NB4 (cell line): ENCODE measurements around the gene CFAP91.

Source experiments
- DNase-seq: peaks from one replicate; pipeline ENCODE4 v3.0.0; 2010; ENCODE audit warnings: low read depth
- H3K4me3 ChIP-seq: one replicate; pipeline ENCODE4 v1.5.1; 2011; ENCODE audit warnings: mild to moderate bottlenecking, low read depth, low read length, moderate library complexity
- MYC ChIP-seq: IDR thresholded peaks from 2 replicates; pipeline ENCODE4 v1.6.1; 2011; ENCODE audit warnings: low read depth, low read length
- POLR2A ChIP-seq: IDR thresholded peaks from 2 replicates; pipeline ENCODE4 v1.6.1; 2011; ENCODE audit warnings: mild to moderate bottlenecking; ENCODE audit not compliant: insufficient read length; ENCODE audit errors: extremely low read depth
- TF ChIP-seq, protein P1 (sequence below): IDR thresholded peaks from 2 replicates; pipeline ENCODE4 v1.6.1; 2011; ENCODE audit warnings: low read depth, low read length
- TF ChIP-seq, protein P2 (sequence below): IDR thresholded peaks from one replicate; pipeline ENCODE4 v1.5.1; 2012; ENCODE audit warnings: low read depth, low read length

The CFAP91 gene

DNA sequence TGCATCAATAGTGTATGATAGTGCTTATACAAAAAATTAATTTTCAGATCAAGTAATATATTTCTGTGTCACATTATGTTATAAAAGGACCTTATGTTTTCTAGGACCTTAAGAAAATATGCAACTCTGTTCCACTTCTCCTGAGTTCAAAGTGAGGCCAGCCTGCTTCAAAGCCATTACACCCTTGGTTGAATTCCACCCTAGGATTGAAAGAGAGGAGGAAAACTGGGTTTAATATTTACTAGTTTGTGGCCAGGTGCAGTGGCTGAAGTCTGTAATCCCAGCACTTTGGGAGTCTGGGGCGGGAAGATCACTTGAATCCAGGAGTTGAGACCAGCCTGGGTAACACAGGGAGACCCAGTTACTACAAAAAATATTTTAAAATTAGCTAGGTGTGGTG, 46.2 kb downstream of the CFAP91 start:
- no peak for DNase-seq

DNA sequence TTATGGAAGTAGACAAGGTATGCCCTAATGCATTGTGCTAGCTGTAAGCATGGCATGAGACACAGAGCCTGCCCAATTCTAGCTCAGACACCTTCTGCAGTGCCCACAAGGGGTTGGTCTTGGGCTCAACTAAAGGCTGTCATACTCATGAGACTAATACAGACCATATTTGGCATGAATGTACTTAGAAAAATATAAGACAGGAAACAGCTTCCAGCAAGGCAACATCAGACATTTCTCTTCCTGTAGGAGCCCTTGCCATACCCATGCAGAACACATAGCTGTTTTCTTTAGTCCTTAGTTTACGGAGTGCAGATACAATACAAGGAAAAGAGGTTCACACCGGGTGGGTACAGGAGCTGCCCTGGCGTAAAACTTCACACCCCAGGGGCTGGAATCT, 48.6 kb downstream of the CFAP91 start:
- no peak for DNase-seq
- no peak overlapping the region for H3K4me3 ChIP-seq
- TF ChIP-seq, protein P1, sequence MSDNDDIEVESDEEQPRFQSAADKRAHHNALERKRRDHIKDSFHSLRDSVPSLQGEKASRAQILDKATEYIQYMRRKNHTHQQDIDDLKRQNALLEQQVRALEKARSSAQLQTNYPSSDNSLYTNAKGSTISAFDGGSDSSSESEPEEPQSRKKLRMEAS = no peak
- TF ChIP-seq POLR2A = no peak

More for the DNA sequence above, 46.2 kb downstream of the CFAP91 start:
- no peak overlapping the region for H3K4me3 ChIP-seq
- TF ChIP-seq MYC = no peak
- no peak for TF ChIP-seq POLR2A
- TF ChIP-seq, protein P1 = no peak
- TF ChIP-seq, protein P2, sequence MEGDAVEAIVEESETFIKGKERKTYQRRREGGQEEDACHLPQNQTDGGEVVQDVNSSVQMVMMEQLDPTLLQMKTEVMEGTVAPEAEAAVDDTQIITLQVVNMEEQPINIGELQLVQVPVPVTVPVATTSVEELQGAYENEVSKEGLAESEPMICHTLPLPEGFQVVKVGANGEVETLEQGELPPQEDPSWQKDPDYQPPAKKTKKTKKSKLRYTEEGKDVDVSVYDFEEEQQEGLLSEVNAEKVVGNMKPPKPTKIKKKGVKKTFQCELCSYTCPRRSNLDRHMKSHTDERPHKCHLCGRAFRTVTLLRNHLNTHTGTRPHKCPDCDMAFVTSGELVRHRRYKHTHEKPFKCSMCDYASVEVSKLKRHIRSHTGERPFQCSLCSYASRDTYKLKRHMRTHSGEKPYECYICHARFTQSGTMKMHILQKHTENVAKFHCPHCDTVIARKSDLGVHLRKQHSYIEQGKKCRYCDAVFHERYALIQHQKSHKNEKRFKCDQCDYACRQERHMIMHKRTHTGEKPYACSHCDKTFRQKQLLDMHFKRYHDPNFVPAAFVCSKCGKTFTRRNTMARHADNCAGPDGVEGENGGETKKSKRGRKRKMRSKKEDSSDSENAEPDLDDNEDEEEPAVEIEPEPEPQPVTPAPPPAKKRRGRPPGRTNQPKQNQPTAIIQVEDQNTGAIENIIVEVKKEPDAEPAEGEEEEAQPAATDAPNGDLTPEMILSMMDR = no peak
